SK-N-SH (cell line): ENCODE data around the gene RUVBL2. TPM values are rescaled to one million over a fixed set of nuclear protein-coding genes. Genes with fewer than 3 reads are reported as not detected.

Source experiments
- CTCF ChIA-PET: fragments of 300-600, 350-600 bp; formaldehyde crosslinking; extraction: SDS; loops from one replicate; lab custom pipeline; 2021; lab: Yijun Ruan, JAX
- POLR2A ChIA-PET: fragments of 350-600 bp; sonication (Branson Sonifier 250); formaldehyde crosslinking; extraction: SDS; loops from one replicate; lab custom pipeline; 2020; ENCODE audit warnings: antibody characterized with exemption, inconsistent platforms; lab: Yijun Ruan, JAX
- DNase-seq: peaks from one replicate; pipeline ENCODE4 v3.0.0; 2012
- H2AFZ ChIP-seq: fragments of 200-600 bp; sonication (generic); 2 replicates; pipeline ENCODE4 v1.8.1; 2016; ENCODE audit warnings: antibody characterized with exemption, mild to moderate bottlenecking, low read depth
- H3F3A ChIP-seq: fragments of 200-600 bp; sonication (generic); replicated peaks from 2 replicates; pipeline ENCODE3; 2016; ENCODE audit warnings: antibody characterized with exemption, mild to moderate bottlenecking; ENCODE audit not compliant: insufficient read depth
- H3K27ac ChIP-seq, 2 experiments: fragments of 200-500 bp in 1 of 2; fragments of 200-600 bp in 1 of 2; sonication (Bioruptor generic) in 1 of 2; sonication (generic), shearing (Covaris generic) in 1 of 2; 2 replicates each; pipeline versions ENCODE4 v1.5.1 to v1.6.1; 2014 to 2016; ENCODE audit warnings: low read depth in 2 of 2, inconsistent platforms in 1 of 2, low read length in 1 of 2, mild to moderate bottlenecking in 1 of 2, mixed read lengths in 1 of 2
- H3K27me3 ChIP-seq: fragments of 200-600 bp; sonication (generic), shearing (Covaris generic); 2 replicates; pipeline ENCODE4 v1.6.1; 2016; ENCODE audit warnings: mixed run types; ENCODE audit not compliant: insufficient read depth
- H3K36me3 ChIP-seq, 2 experiments: fragments of 200-500 bp in 1 of 2; fragments of 200-600 bp in 1 of 2; sonication (Bioruptor generic) in 1 of 2; sonication (generic) in 1 of 2; replicated peaks in 1 of 2; 2 replicates each; pipeline versions ENCODE3 to v1.5.1; 2014 to 2016; ENCODE audit warnings: low read length in 1 of 2, mild to moderate bottlenecking in 1 of 2; ENCODE audit not compliant: insufficient read depth in 2 of 2, control insufficient read depth in 1 of 2
- H3K4me1 ChIP-seq, 2 experiments: fragments of 200-500 bp in 1 of 2; fragments of 200-600 bp in 1 of 2; sonication (Bioruptor generic) in 1 of 2; sonication (generic), shearing (Covaris generic) in 1 of 2; 2 replicates each; pipeline versions ENCODE4 v1.5.1 to v1.6.1; 2014 to 2016; ENCODE audit warnings: low read depth in 1 of 2, low read length in 1 of 2, mixed run types in 1 of 2; ENCODE audit not compliant: insufficient read depth in 2 of 2, control insufficient read depth in 1 of 2
- H3K4me2 ChIP-seq: fragments of 200-600 bp; sonication (generic), shearing (Covaris generic); 2 replicates; pipeline ENCODE4 v1.6.1; 2017; ENCODE audit warnings: mixed run types
- H3K4me3 ChIP-seq, 2 experiments: fragments of 200-500 bp in 1 of 2; fragments of 200-600 bp in 1 of 2; sonication (Bioruptor generic) in 1 of 2; sonication (generic), shearing (Covaris generic) in 1 of 2; 2 replicates each; pipeline versions ENCODE4 v1.5.1 to v1.8.1; 2014 to 2016; ENCODE audit warnings: low read depth in 2 of 2, inconsistent platforms in 1 of 2, low read length in 1 of 2, mild to moderate bottlenecking in 1 of 2, mixed read lengths in 1 of 2, moderate library complexity in 1 of 2
- H3K79me2 ChIP-seq: fragments of 200-600 bp; sonication (generic); 2 replicates; pipeline ENCODE4 v1.8.1; 2017; ENCODE audit warnings: mild to moderate bottlenecking; ENCODE audit not compliant: insufficient read depth
- H3K9ac ChIP-seq: fragments of 200-600 bp; sonication (generic); 2 replicates; pipeline ENCODE4 v1.6.1; 2017; ENCODE audit warnings: mixed run types
- H3K9me2 ChIP-seq: fragments of 200-600 bp; sonication (generic); 2 replicates; pipeline ENCODE4 v1.6.1; 2017; ENCODE audit warnings: mixed run types
- H3K9me3 ChIP-seq: fragments of 200-600 bp; sonication (generic); 2 replicates; pipeline ENCODE4 v1.6.1; 2017; ENCODE audit warnings: mixed run types, mild to moderate bottlenecking, moderate library complexity
- H4K20me1 ChIP-seq: fragments of 200-600 bp; sonication (generic); 2 replicates; pipeline ENCODE4 v1.6.1; 2017; ENCODE audit warnings: mild to moderate bottlenecking, mixed run types; ENCODE audit not compliant: insufficient read depth
- EP300 ChIP-seq, 2 experiments: IDR thresholded peaks; 2 replicates each; pipeline versions ENCODE4 v1.4.0 to v1.6.1; 2012; ENCODE audit warnings: borderline replicate concordance in 1 of 2, low read depth in 1 of 2, low read length in 1 of 2
- EZH2phosphoT487 ChIP-seq: fragments of 200-600 bp; sonication (generic); IDR thresholded peaks from 2 replicates; pipeline ENCODE4 v1.6.1; 2017; ENCODE audit warnings: low read depth, mixed run types, mild to moderate bottlenecking, antibody characterized with exemption, moderate library complexity, borderline replicate concordance
- FOSL2 ChIP-seq: IDR thresholded peaks from 2 replicates; pipeline ENCODE4 v1.4.0; 2012; ENCODE audit warnings: low read depth, mild to moderate bottlenecking, moderate library complexity, borderline replicate concordance
- MEF2A ChIP-seq: IDR thresholded peaks from 2 replicates; pipeline ENCODE4 v1.4.0; 2012; ENCODE audit warnings: low read depth, borderline replicate concordance
- MXI1 ChIP-seq: IDR thresholded peaks from 2 replicates; pipeline ENCODE4 v1.6.1; 2012; ENCODE audit warnings: mild to moderate bottlenecking, low read depth, low read length, improper control_type of control experiment
- NFIC ChIP-seq: IDR thresholded peaks from 2 replicates; pipeline ENCODE4 v1.4.0; 2012; ENCODE audit warnings: borderline replicate concordance
- NRF1 ChIP-seq: IDR thresholded peaks from 2 replicates; pipeline ENCODE4 v1.6.1; 2012; ENCODE audit warnings: low read depth, mild to moderate bottlenecking, low read length
- POLR2AphosphoS5 ChIP-seq: IDR thresholded peaks from 2 replicates; pipeline ENCODE4 v1.6.1; 2012; ENCODE audit warnings: low read depth, low read length
- RCOR1 ChIP-seq: fragments of 150-350 bp; IDR thresholded peaks from 2 replicates; pipeline ENCODE4 v1.6.1; 2017; ENCODE audit warnings: antibody characterized with exemption, low read length
- RFX5 ChIP-seq: IDR thresholded peaks from 2 replicates; pipeline ENCODE4 v1.6.1; 2012; ENCODE audit warnings: mild to moderate bottlenecking, improper control_type of control experiment, low read length
- SIN3A ChIP-seq: IDR thresholded peaks from 2 replicates; pipeline ENCODE4 v1.6.1; 2012; ENCODE audit warnings: low read depth, mild to moderate bottlenecking, low read length, moderate library complexity, borderline replicate concordance
- SMC3 ChIP-seq: IDR thresholded peaks from 2 replicates; pipeline ENCODE4 v1.6.1; 2012; ENCODE audit warnings: low read depth, low read length, improper control_type of control experiment
- TAF1 ChIP-seq: IDR thresholded peaks from 2 replicates; pipeline ENCODE4 v1.6.1; 2012; ENCODE audit warnings: low read depth, mild to moderate bottlenecking, low read length, moderate library complexity, borderline replicate concordance
- TCF12 ChIP-seq: IDR thresholded peaks from 2 replicates; pipeline ENCODE4 v1.4.0; 2012
- TEAD4 ChIP-seq: IDR thresholded peaks from 2 replicates; pipeline ENCODE4 v1.4.0; 2012; ENCODE audit warnings: mild to moderate bottlenecking, borderline replicate concordance; ENCODE audit not compliant: insufficient read depth
- WGBS: methylation state at CpG from one replicate; pipeline ENCODE4 v1.1.6; 2017; ENCODE audit warnings: low lambda C conversion rate; 5-methylcytosine and 5-hydroxymethylcytosine counted together
- polyA plus RNA-seq, 3 experiments: library from polyadenylated mRNA; depleted of rRNA; stranded (reverse); fragments of >200 nt; gene quantifications; 2 replicates each; pipeline ENCODE4 v1.2.3, GENCODE V29; 2012
- TF ChIP-seq, protein P1 (sequence below): IDR thresholded peaks from 2 replicates; pipeline ENCODE4 v1.6.1; 2012; ENCODE audit warnings: mild to moderate bottlenecking, low read depth, low read length, moderate library complexity
- TF ChIP-seq, protein P2 (sequence below): IDR thresholded peaks from 2 replicates; pipeline ENCODE4 v1.4.0; 2012; ENCODE audit warnings: low read depth, borderline replicate concordance
- TF ChIP-seq, protein P3 (sequence below): fragments of 200-600 bp; sonication (generic); IDR thresholded peaks from 2 replicates; pipeline ENCODE4 v1.6.1; 2017; ENCODE audit warnings: antibody characterized with exemption, mild to moderate bottlenecking, moderate library complexity

Gene RUVBL2
- polyA plus RNA-seq, 1 of the 3 experiments (the other 2 are of a cell fraction) = 459 TPM

DNA sequence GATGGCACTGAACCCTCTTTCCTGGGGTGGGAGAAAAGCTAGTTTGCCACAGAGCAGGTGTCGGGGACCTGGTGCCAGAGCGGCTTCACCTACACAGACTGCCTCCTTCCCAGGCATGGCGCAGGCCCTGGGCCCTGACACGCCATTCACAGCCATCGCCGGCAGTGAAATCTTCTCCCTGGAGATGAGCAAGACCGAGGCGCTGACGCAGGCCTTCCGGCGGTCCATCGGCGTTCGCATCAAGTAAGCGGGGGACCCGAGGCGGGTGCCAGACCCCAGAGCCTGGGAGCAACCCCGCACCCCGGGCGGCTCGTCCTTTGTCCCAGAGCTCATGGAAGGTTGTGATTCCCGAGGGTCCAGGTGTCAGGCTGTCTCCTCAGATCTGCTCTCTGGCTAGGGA is 13.2 kb downstream of the RUVBL2 start:
- no peak overlapping the region for H3K4me3 ChIP-seq
- H3K4me1 ChIP-seq = no peaks in the 10 kb centered on the region

More for the DNA sequence above, 13.2 kb downstream of the RUVBL2 start:
- WGBS = 98% methylated on average over 9 of the region's 22 CpGs
- DNase-seq = no peak
- H3K27me3 ChIP-seq = no peaks in the 10 kb centered on the region
- no peaks in the 10 kb centered on the region for H3K9me2 ChIP-seq
- POLR2A ChIA-PET = no interaction called here
- TF ChIP-seq, protein P1, sequence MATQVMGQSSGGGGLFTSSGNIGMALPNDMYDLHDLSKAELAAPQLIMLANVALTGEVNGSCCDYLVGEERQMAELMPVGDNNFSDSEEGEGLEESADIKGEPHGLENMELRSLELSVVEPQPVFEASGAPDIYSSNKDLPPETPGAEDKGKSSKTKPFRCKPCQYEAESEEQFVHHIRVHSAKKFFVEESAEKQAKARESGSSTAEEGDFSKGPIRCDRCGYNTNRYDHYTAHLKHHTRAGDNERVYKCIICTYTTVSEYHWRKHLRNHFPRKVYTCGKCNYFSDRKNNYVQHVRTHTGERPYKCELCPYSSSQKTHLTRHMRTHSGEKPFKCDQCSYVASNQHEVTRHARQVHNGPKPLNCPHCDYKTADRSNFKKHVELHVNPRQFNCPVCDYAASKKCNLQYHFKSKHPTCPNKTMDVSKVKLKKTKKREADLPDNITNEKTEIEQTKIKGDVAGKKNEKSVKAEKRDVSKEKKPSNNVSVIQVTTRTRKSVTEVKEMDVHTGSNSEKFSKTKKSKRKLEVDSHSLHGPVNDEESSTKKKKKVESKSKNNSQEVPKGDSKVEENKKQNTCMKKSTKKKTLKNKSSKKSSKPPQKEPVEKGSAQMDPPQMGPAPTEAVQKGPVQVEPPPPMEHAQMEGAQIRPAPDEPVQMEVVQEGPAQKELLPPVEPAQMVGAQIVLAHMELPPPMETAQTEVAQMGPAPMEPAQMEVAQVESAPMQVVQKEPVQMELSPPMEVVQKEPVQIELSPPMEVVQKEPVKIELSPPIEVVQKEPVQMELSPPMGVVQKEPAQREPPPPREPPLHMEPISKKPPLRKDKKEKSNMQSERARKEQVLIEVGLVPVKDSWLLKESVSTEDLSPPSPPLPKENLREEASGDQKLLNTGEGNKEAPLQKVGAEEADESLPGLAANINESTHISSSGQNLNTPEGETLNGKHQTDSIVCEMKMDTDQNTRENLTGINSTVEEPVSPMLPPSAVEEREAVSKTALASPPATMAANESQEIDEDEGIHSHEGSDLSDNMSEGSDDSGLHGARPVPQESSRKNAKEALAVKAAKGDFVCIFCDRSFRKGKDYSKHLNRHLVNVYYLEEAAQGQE = no peak
- TF ChIP-seq MXI1 (no peak), POLR2AphosphoS5 (no peak), SIN3A (no peak), NFIC (no peak), RFX5 (no peak), EZH2phosphoT487 (no peak), MEF2A (no peak), EP300 (IDR thresholded peaks at IDR 0.05; ENCODE audit: borderline replicate concordance in 1 of 2, low read depth in 1 of 2, low read length in 1 of 2) (no peak), FOSL2 (no peak), TEAD4 (no peak), TAF1 (no peak), RCOR1 (no peak), SMC3 (no peak), TCF12 (no peak), NRF1 (no peak)
- TF ChIP-seq, protein P2, sequence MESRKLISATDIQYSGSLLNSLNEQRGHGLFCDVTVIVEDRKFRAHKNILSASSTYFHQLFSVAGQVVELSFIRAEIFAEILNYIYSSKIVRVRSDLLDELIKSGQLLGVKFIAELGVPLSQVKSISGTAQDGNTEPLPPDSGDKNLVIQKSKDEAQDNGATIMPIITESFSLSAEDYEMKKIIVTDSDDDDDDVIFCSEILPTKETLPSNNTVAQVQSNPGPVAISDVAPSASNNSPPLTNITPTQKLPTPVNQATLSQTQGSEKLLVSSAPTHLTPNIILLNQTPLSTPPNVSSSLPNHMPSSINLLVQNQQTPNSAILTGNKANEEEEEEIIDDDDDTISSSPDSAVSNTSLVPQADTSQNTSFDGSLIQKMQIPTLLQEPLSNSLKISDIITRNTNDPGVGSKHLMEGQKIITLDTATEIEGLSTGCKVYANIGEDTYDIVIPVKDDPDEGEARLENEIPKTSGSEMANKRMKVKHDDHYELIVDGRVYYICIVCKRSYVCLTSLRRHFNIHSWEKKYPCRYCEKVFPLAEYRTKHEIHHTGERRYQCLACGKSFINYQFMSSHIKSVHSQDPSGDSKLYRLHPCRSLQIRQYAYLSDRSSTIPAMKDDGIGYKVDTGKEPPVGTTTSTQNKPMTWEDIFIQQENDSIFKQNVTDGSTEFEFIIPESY = no peak
- TF ChIP-seq, protein P3, sequence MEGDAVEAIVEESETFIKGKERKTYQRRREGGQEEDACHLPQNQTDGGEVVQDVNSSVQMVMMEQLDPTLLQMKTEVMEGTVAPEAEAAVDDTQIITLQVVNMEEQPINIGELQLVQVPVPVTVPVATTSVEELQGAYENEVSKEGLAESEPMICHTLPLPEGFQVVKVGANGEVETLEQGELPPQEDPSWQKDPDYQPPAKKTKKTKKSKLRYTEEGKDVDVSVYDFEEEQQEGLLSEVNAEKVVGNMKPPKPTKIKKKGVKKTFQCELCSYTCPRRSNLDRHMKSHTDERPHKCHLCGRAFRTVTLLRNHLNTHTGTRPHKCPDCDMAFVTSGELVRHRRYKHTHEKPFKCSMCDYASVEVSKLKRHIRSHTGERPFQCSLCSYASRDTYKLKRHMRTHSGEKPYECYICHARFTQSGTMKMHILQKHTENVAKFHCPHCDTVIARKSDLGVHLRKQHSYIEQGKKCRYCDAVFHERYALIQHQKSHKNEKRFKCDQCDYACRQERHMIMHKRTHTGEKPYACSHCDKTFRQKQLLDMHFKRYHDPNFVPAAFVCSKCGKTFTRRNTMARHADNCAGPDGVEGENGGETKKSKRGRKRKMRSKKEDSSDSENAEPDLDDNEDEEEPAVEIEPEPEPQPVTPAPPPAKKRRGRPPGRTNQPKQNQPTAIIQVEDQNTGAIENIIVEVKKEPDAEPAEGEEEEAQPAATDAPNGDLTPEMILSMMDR = no peak
- H3K9me3 ChIP-seq = no peaks in the 10 kb centered on the region
- H2AFZ ChIP-seq = no peak overlapping the region
- no peak overlapping the region for H3K4me2 ChIP-seq
- peaks cover 9% of the 10 kb centered on the region; the same call in 1 of the 2 replicates for H3K79me2 ChIP-seq
- CTCF ChIA-PET = interaction anchor here (1.4 to 8.6 kb wide), 4 partner anchors 7 to 37 kb away, joined by 4 to 68 read pairs (median 12); partner anchors contain the start of genes GYS1 and RUVBL2
- peaks cover 20 to 54% of the 10 kb centered on the region in 2 experiments for H3K36me3 ChIP-seq
- no peaks in the 10 kb centered on the region for H3F3A ChIP-seq
- no peak overlapping the region for H3K9ac ChIP-seq
- no peaks in the 10 kb centered on the region for H4K20me1 ChIP-seq
- no peak overlapping the region for H3K27ac ChIP-seq
